Aorta (tissue), 5 donors: ENCODE results near the gene IQSEC1. TPM values are rescaled to one million over a fixed set of nuclear protein-coding genes. Genes with fewer than 3 reads are reported as not detected.

Source experiments
- ATAC-seq: fragments of 200-7000 bp; cut with Tn5 transposase; one replicate; pipeline ENCODE4 v1.9.1; 2022; ENCODE audit warnings: moderate library complexity; ENCODE audit not compliant: low FRiP score
- DNase-seq, 2 donors: peaks; one replicate each; pipeline ENCODE4 v3.0.0-alpha.2; 2020
- H3K27ac ChIP-seq, 2 donors: one replicate each; pipeline ENCODE4 v1.5.1; 2013; ENCODE audit warnings: low read length in 2 of 2, mild to moderate bottlenecking in 2 of 2, moderate library complexity in 2 of 2, control low read depth in 1 of 2, inconsistent platforms in 1 of 2, low read depth in 1 of 2
- H3K27me3 ChIP-seq, 2 donors: one replicate each; pipeline ENCODE4 v1.6.1; 2013; ENCODE audit warnings: control low read depth in 1 of 2, low read length in 1 of 2, mild to moderate bottlenecking in 1 of 2, moderate library complexity in 1 of 2; ENCODE audit not compliant: insufficient read depth in 2 of 2, control insufficient read depth in 1 of 2
- H3K36me3 ChIP-seq, 2 donors: one replicate each; pipeline ENCODE4 v1.6.1; 2013; ENCODE audit warnings: control low read depth in 1 of 2, low read length in 1 of 2, mild to moderate bottlenecking in 1 of 2; ENCODE audit not compliant: insufficient read depth in 2 of 2, control insufficient read depth in 1 of 2
- H3K4me1 ChIP-seq, 2 donors: one replicate each; pipeline ENCODE4 v1.6.1; 2013; ENCODE audit warnings: low read length in 2 of 2, control low read depth in 1 of 2, mild to moderate bottlenecking in 1 of 2, moderate library complexity in 1 of 2; ENCODE audit not compliant: insufficient read depth in 2 of 2, control insufficient read depth in 1 of 2
- H3K4me3 ChIP-seq, 2 donors: one replicate each; pipeline ENCODE4 v1.5.1; 2013; ENCODE audit warnings: low read length in 2 of 2, control low read depth in 1 of 2, mild to moderate bottlenecking in 1 of 2
- H3K9me3 ChIP-seq: one replicate; pipeline ENCODE4 v1.6.1; 2013; ENCODE audit warnings: mild to moderate bottlenecking, low read length; ENCODE audit not compliant: control insufficient read depth
- WGBS, 2 donors: extraction: QIAGEN DNeasy Blood & Tissue Kit; methylation state at CpG; one replicate each; pipeline ENCODE4 v1.1.7; 2013; 5-methylcytosine and 5-hydroxymethylcytosine counted together
- intact Hi-C, 2 donors: fragments of 100-400 bp; cut with DNase I; formaldehyde crosslinking; loops; one replicate each; pipeline versions ENCODE4 v1.14.2 to v1.15.0; 2022
- polyA plus RNA-seq, 2 donors: library from polyadenylated mRNA; stranded (reverse); fragments of 200-250 nt; gene quantifications; one replicate each; pipeline ENCODE4 v1.2.3, GENCODE V29; 2013
- total RNA-seq, 2 donors: library from RNA; stranded (reverse); fragmentation: NEBNext Ultra II Directional; extraction: Animal tissue kit (Norgen Biotek cat#: 25700); gene quantifications; one replicate each; pipeline ENCODE4 v1.2.1, GENCODE V29; 2021
- donor health status: healthy with polysubstance abuse.
- donor health status: Bipolar disorder and iron deficiency.
- donor health status: DM: no; HTN: no; CAD: no.
- donor health status: DM: no; HTN: no; CAD: no.
- donor health status: DM: yes; HTN: yes; CAD: no.

Gene IQSEC1
- total and polyA plus RNA-seq, 4 donors, result 12.6 to 84.7 (median 49.9) TPM

DNA sequence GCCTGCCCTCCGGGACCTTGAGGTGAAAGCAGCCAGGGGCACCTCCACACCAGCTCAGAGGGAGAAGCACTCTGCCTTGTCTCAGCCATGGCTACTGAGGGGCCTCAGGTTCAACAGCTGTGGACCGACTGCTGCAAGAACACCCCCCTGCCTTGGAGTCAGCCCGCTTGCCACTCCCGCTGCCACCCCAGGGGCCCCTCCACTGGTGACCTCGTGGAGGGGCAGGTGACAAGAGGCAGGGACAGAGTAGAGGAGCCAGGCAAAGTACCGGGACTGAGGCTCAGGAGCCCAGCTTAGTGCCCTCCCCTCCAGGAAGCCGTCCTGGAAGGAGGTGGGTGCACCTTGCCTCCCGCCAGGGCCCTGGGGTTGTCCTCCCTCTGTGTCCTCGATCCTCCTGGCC is 152.3 kb downstream of the IQSEC1 start:
- ATAC-seq, result no peak
- WGBS, 2 donors, result 89 to 93% methylated on average over 9 of the region's 9 CpGs
- no peaks in the 10 kb centered on the region for H3K9me3 ChIP-seq
- H3K4me1 ChIP-seq, result no peaks in the 10 kb centered on the region
- DNase-seq, result no peak
- H3K36me3 ChIP-seq, result peaks cover 0 to 14% of the 10 kb centered on the region in 2 donors
- H3K27ac ChIP-seq, result no peak overlapping the region
- H3K27me3 ChIP-seq, result no peaks in the 10 kb centered on the region
- intact Hi-C loops, result no loop called here
- no peak overlapping the region for H3K4me3 ChIP-seq

DNA sequence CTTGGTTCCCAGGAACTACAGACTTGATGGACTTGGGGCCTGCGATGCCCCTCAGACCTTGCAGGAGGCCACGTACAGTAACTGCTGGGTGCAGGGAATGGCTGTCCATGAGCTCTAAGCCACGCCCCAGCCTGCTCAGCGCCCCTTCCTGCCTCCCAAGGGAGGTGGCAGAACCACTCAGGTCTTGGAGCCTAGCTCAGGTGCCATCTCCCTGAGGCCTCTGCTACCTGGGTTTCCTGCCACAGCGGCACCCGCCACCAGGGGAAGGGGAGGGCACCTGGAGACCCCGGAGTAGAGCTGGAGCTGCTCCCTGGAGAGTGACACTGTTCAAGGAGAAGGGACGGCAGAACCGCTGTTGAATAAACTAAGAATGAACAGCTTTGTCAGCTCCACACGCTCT is 154.0 kb downstream of the IQSEC1 start:
- Histone ChIP-seq H3K4me3 (no peak overlapping the region), H3K9me3 (no peaks in the 10 kb centered on the region), H3K27ac (no peak overlapping the region), H3K4me1 (no peaks in the 10 kb centered on the region), H3K27me3 (no peaks in the 10 kb centered on the region), H3K36me3 (peaks cover 0 to 10% of the 10 kb centered on the region in 2 donors)
- no peak for ATAC-seq
- 84 to 90% methylated on average over 10 of the region's 10 CpGs for WGBS, 2 donors
- no peak for DNase-seq
- intact Hi-C loops, result loop anchor here in 1 of 2 donors (2.0 kb wide), 1 partner anchor 64 kb away; no protein-coding TSS in a partner anchor

GRCh38 chr3:12918231-12918630 is 155.0 kb downstream of the IQSEC1 start:
- 79% methylated on average over 3 of the region's 3 CpGs for WGBS, 2 donors
- ATAC-seq (no peak), DNase-seq (no peak)
- no peak overlapping the region for H3K27ac ChIP-seq
- H3K9me3 ChIP-seq, result no peaks in the 10 kb centered on the region
- H3K4me3 ChIP-seq, result no peak overlapping the region
- peaks cover 0 to 9% of the 10 kb centered on the region in 2 donors for H3K36me3 ChIP-seq
- intact Hi-C loops, result loop anchor here in 1 of 2 donors (2.0 kb wide), 1 partner anchor 65 kb away; no protein-coding TSS in a partner anchor
- no peaks in the 10 kb centered on the region for H3K4me1 ChIP-seq
- no peaks in the 10 kb centered on the region for H3K27me3 ChIP-seq

DNA sequence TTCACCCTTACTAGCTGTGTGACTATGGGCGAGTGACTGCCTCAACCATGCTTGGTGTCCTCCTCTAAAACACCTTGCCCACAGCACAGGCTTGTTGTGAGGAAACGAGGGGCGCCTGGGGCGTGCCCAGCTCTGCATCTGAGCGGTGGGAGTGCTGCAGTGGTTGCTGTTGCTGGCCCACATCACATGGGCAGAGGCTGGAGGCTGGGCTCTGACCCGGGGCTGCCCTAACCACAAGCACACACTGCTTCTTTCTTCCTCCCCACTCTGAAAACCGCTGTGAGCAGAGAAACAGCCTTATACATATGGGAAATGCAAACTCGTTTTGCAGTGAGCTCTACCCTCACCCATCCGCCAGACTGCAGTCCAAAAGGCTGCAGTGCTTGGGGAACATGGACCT is 157.1 kb downstream of the IQSEC1 start:
- peaks cover 0 to 11% of the 10 kb centered on the region in 2 donors for H3K36me3 ChIP-seq
- WGBS, 2 donors, result 78 to 82% methylated on average over 9 of the region's 9 CpGs
- no peak for DNase-seq

DNA sequence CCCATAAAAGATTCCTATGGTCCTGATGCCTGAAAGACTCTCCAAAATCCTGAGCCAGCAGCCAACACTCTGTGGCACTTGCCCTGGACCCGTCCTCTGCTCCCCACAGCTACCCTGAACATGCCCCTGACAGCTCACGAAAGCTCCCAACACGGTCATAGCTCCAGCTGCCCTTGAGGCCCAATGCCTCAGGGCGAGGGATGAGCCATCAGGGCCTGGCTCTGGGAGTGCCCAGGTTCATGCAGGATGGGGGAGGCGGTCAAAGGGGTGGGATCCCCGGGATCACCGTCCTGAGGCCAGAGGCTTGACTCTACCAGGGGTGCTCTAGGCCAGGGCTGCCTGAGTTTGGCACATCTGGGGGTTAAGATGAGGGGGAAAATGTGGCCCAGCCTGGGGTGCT is 159.1 kb downstream of the IQSEC1 start:
- intact Hi-C loops, result no loop called here
- no peaks in the 10 kb centered on the region for H3K4me1 ChIP-seq
- no peak overlapping the region for H3K4me3 ChIP-seq
- no peak for ATAC-seq
- no peaks in the 10 kb centered on the region for H3K27me3 ChIP-seq
- H3K27ac ChIP-seq, result no peak overlapping the region
- no peaks in the 10 kb centered on the region for H3K9me3 ChIP-seq
- DNase-seq, result no peak
- WGBS, 2 donors, result 92 to 95% methylated on average over 7 of the region's 7 CpGs
- H3K36me3 ChIP-seq, result peaks cover 0 to 12% of the 10 kb centered on the region in 2 donors

More for the DNA sequence above, 157.1 kb downstream of the IQSEC1 start:
- Histone ChIP-seq H3K27ac (no peak overlapping the region), H3K4me1 (no peaks in the 10 kb centered on the region), H3K27me3 (no peaks in the 10 kb centered on the region), H3K4me3 (no peak overlapping the region), H3K9me3 (no peaks in the 10 kb centered on the region)
- ATAC-seq, result no peak
- intact Hi-C loops, result no loop called here

- no peaks in the 10 kb centered on the region for H3K27me3 ChIP-seq
- H3K4me3 ChIP-seq, result no peak overlapping the region
- H3K27ac ChIP-seq, result no peak overlapping the region
- no peak for DNase-seq
- peaks cover 0 to 17% of the 10 kb centered on the region in 2 donors for H3K36me3 ChIP-seq
- WGBS, 2 donors, result 50 to 52% methylated on average over 15 of the region's 15 CpGs
- ATAC-seq, result peak; percentile 20
- no peaks in the 10 kb centered on the region for H3K4me1 ChIP-seq
- no peaks in the 10 kb centered on the region for H3K9me3 ChIP-seq
- intact Hi-C loops, result no loop called here
Measured at GRCh38 chr3:12911881-12912415, 161.3 kb downstream of the IQSEC1 start.

- Histone ChIP-seq H3K4me1 (no peaks in the 10 kb centered on the region), H3K9me3 (no peaks in the 10 kb centered on the region), H3K4me3 (no peak overlapping the region), H3K27me3 (no peaks in the 10 kb centered on the region), H3K36me3 (peaks cover 0 to 22% of the 10 kb centered on the region in 2 donors), H3K27ac (no peak overlapping the region)
- no peak for ATAC-seq
- WGBS, 2 donors, result 89 to 90% methylated on average over 8 of the region's 8 CpGs
- DNase-seq, result no peak
- intact Hi-C loops, result no loop called here
Measured at GRCh38 chr3:12910356-12911099, 162.7 kb downstream of the IQSEC1 start.

- ATAC-seq (no peak), DNase-seq (no peak)
- Histone ChIP-seq H3K4me3 (no peak overlapping the region), H3K27ac (no peak overlapping the region), H3K4me1 (no peaks in the 10 kb centered on the region), H3K9me3 (no peaks in the 10 kb centered on the region), H3K36me3 (peaks cover 0 to 26% of the 10 kb centered on the region in 2 donors), H3K27me3 (no peaks in the 10 kb centered on the region)
- 73 to 84% methylated on average over 7 of the region's 7 CpGs for whole genome bisulfite sequencing, 2 donors
- intact Hi-C loops, result no loop called here
Measured at GRCh38 chr3:12909710-12910109, 163.5 kb downstream of the IQSEC1 start.

GRCh38 chr3:12908859-12909258 is 164.4 kb downstream of the IQSEC1 start:
- Histone ChIP-seq H3K4me1 (no peaks in the 10 kb centered on the region), H3K27me3 (no peaks in the 10 kb centered on the region), H3K27ac (no peak overlapping the region), H3K4me3 (no peak overlapping the region), H3K36me3 (peaks cover 0 to 24% of the 10 kb centered on the region in 2 donors), H3K9me3 (no peaks in the 10 kb centered on the region)
- intact Hi-C loops, result no loop called here
- WGBS, 2 donors, result 91 to 92% methylated on average over 7 of the region's 7 CpGs
- no peak for ATAC-seq
- DNase-seq, result no peak
